Activated CD4-positive, alpha-beta T cell treated with anti-CD3 and anti-CD28 coated beads for 4 hours (primary cell): ENCODE measurements around the gene TAAR6.
"Not testable (repeated sequence)": the region's sequence is repeated elsewhere in the genome, so short reads cannot be mapped to it uniquely, and the experiment has no call there.

Experiments
- DNase-seq, 2 donors: peaks; one replicate each; pipeline ENCODE4 v3.0.0-alpha.2; 2020

Gene TAAR6

GRCh38 chr6:132570221-132570777, at the start of gene TAAR6:
Gene TAAR6 (plus strand): TSS chr6:132570322. CDS start chr6:132570322, 0 bp downstream.
- no peak for DNase-seq

- no peak for DNase-seq
These were observed 49.2 kb upstream of the TAAR6 start for GRCh38 chr6:132520953-132521352.

GRCh38 chr6:132524646-132525045, 45.5 kb upstream of the TAAR6 start:
- no peak for DNase-seq

- no peak for DNase-seq
These were observed 44.3 kb upstream of the TAAR6 start for GRCh38 chr6:132525866-132526265.

GRCh38 chr6:132526461-132526860, 43.7 kb upstream of the TAAR6 start:
- DNase-seq = no peak

- DNase-seq = no peak
These were observed 42.3 kb upstream of the TAAR6 start for GRCh38 chr6:132527791-132528190.

- DNase-seq = peak; percentile 71 to 75
These were observed 39.7 kb upstream of the TAAR6 start for GRCh38 chr6:132530293-132530974.

- DNase-seq = not testable (repeated sequence)
These were observed 35.6 kb upstream of the TAAR6 start for GRCh38 chr6:132534546-132534945.

GRCh38 chr6:132537145-132537544, 33.0 kb upstream of the TAAR6 start:
- DNase-seq = no peak

- no peak for DNase-seq
These were observed 32.1 kb upstream of the TAAR6 start, which contains the start of gene TAAR9 for GRCh38 chr6:132537977-132538376. Gene TAAR9 (plus strand): TSS chr6:132538277. CDS start chr6:132538290, 13 bp downstream.

- DNase-seq = no peak
These were observed 25.3 kb upstream of the TAAR6 start for GRCh38 chr6:132544826-132545225.

GRCh38 chr6:132548746-132549463, 21.2 kb upstream of the TAAR6 start:
- no peak for DNase-seq

GRCh38 chr6:132551214-132551613, 18.9 kb upstream of the TAAR6 start:
- DNase-seq = no peak

GRCh38 chr6:132552372-132552771, 17.8 kb upstream of the TAAR6 start, which contains the start of gene TAAR8:
Gene TAAR8 (plus strand): TSS chr6:132552672. CDS start chr6:132552693, 21 bp downstream.
- no peak for DNase-seq

- DNase-seq = not testable (repeated sequence)
These were observed 10.0 kb upstream of the TAAR6 start for GRCh38 chr6:132560087-132560486.

GRCh38 chr6:132566404-132566803, 3.7 kb upstream of the TAAR6 start:
- no peak for DNase-seq

- DNase-seq = no peak
These were observed 2.6 kb upstream of the TAAR6 start for GRCh38 chr6:132567566-132567965.

GRCh38 chr6:132568611-132569010, 1.5 kb upstream of the TAAR6 start:
- DNase-seq = no peak

- DNase-seq = no peak
These were observed 952 bp upstream of the TAAR6 start for GRCh38 chr6:132569170-132569569.

GRCh38 chr6:132571774-132572173, 1.7 kb downstream of the TAAR6 start:
- no peak for DNase-seq

GRCh38 chr6:132584698-132585097, 14.6 kb downstream of the TAAR6 start:
- DNase-seq = no peak

GRCh38 chr6:132587424-132587823, 17.3 kb downstream of the TAAR6 start:
- DNase-seq = no peak

- no peak for DNase-seq
These were observed 19.3 kb downstream of the TAAR6 start, which contains the start of gene TAAR5 for GRCh38 chr6:132589454-132589853. Gene TAAR5 (minus strand): TSS chr6:132589741. CDS start chr6:132589686, 55 bp downstream.

GRCh38 chr6:132590362-132590761, 20.2 kb downstream of the TAAR6 start:
- DNase-seq = no peak
